ENCODE results near the gene ACTRT2. TPM values are rescaled to one million over a fixed set of nuclear protein-coding genes. Genes with fewer than 3 reads are reported as not detected.

Gene ACTRT2
- total RNA-seq, 1 donor, result not detected

DNA sequence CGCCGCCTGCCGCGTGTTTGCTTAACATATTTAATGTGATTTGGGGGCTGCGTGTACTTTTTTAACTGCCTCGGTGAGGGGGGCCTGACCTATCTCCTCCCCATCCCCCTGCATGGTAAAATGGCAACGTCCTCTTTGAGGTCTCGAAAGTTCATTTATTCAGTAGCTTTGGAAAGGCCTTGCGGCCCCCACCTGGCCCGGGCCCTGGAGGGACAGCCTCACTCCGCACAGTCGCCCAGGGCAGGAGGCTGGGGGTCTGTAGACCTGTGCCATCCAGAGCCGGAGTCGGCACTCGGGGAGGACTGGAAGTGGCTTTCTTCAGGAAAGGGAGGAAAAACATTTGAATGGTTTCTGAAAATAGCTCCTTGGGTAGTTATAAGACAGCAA lies 38.0 kb upstream of the ACTRT2 start:
- DNase-seq (ENCODE audit: low read depth in 2 of 3, low spot score in 2 of 3), result no peak

DNA sequence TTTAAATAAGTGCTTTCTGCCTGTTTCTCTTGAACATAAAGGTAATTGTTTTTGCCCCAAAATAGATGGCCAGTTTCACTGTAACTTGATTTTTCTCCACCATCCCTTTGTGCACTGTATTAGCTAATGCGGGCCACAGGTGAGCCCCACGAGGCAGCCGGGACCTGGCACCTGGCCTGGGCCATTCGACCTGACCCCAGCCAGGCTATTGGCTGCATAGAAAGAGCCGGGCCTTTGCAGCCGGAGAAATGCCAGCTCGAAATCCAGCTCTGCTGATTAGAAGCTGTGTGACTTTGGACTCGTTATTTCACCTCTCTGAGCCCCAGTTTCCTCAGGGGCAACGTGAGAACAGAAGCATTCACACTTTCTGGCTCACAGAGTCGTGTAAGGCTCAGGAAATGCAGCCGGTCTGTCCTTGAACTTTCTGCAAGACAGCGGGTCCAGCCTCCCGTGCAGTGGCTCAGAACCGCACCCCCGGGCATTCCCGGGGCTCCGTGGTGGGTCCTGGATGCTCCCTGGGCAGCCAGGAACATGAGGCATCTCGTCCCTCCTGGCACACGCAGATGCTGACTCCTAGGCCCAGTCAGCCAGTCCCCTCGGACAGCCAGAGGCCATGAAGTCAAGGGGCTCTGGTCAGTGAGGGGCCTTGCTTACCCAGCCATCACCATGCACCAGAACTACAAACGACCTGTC lies 37.4 kb upstream of the ACTRT2 start:
- DNase-seq (ENCODE audit: low read depth in 2 of 3, low spot score in 2 of 3), result no peak

DNA sequence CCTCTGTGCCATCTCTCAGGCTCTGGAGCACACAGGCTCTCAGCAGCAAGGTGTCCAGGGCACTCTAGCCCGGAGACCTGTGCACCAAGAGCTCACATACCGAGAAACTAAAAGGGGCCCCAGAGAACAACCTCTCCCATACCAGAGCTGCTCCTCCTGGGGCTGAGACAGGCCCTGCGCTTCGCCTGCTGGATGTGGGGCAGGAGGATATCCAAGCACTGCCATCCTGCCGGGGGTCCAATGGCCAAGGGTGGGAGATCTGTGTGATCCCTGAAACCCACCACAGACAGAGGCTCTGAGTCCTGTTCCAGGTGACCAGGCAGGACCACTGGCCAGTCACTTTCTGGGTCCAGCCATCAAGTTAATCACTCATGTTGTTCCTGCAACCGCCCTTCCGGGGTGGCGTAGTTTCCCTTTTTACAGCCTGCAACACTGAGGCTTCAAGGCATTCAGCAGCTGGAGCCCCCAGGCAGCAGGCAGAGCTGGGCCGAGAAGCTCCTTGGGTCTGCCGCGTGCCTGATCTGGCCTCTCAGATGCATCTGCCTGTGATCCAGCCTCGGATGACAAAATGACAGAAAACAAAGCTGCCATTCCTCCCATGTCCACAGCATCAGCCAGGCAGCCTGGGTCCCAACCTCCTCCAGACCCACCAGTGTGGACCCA lies 36.7 kb upstream of the ACTRT2 start:
- DNase-seq (ENCODE audit: low read depth in 2 of 3, low spot score in 2 of 3), result no peak

DNA sequence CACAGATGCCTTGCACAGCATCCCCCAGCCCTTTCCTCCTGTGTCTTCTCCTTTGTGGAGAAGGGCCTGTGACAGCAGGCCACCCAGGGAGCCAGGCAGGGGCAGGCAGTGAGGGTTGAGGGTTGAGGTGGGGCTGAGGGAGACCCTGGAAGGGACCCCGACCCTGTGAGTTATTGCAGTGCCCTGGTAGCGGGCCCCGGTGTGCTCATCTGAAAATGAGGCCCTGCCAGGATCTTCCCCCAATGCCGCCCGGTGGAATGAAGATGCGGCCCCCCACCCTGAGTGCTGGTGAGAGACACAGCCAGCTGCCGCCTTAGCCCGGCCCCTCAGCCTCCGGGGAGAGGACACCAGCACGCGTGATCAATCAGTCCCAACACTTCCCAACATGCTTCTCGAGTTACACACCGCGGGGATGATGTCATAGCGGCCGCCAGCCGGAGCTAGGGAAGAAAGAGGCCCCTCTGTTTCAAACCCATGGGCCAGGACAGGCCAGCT lies 36.2 kb upstream of the ACTRT2 start:
- no peak for DNase-seq (ENCODE audit: low read depth in 2 of 3, low spot score in 2 of 3)

DNA sequence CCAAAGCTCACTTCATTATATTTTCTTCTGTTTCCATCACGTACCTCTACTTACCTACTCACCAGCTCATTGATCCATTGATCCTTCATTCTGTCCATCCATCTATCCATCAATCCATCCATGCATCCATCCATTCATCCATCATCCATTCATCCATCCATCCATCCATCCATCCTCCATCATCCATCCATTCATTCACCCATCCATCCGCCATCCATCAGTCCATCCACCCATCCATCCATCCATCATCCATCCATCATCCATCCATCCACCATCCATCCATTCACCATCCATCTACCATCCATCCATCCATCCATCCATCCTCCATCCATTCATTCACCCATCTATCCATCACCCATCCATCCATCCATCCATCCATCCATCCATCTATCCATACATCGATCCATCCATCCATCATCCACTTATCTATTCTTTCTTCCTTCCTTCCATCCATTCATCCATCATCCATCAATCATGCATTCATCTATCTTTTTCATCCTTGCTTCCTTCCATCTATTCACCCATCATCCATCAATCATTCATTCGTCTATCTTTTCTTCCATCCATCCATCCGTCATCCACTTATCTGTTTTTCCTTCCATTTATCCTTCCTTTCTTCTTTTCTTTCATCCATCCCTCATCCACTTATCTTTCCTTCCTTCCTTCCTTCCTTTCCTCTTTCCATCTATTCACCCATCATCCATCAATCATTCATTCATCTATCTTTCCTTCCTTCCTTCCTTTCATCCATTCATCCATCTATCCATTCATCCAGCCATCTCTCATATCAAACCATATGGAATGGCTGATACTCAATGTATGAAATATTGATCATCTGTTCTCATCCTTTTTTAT lies 35.3 kb upstream of the ACTRT2 start:
- DNase-seq (ENCODE audit: low read depth in 2 of 3, low spot score in 2 of 3), result no peak

DNA sequence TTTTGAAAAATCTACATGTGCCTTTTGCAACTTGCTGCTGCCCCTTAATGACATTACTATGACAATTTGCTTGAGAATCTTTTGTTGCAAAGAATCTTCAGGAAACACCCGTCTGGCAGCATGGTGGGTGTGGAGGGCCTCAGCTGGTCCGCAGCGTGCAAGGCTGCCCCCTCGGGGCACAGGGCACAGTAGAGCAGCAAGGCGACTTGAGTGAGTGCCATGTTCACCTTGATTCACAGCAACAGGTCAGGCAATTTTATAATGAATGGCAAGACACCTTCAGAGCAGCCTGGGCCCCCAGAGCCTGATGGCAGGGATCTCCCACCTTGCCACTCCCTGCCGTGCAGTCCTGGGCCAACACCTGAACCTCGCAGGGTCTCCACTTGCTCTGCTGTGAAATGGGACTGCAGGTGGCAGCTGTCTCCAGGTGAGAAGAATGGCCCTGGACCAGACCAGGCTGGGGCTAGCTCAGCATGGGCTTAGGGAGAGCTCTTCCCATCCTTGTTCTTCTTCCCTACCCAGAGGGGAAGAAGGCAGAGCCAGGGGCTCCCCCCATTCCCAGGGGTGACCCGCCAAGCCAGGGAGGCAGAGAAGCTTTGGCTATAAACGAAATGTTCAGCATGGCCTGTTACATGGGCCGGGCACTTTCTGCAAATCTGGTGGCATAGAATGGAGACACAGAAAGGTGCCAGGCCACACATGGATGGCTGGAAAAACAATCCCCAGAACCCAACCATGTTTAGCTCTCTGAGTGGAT lies 34.5 kb upstream of the ACTRT2 start:
- DNase-seq (ENCODE audit: low read depth in 2 of 3, low spot score in 2 of 3), result no peak

DNA sequence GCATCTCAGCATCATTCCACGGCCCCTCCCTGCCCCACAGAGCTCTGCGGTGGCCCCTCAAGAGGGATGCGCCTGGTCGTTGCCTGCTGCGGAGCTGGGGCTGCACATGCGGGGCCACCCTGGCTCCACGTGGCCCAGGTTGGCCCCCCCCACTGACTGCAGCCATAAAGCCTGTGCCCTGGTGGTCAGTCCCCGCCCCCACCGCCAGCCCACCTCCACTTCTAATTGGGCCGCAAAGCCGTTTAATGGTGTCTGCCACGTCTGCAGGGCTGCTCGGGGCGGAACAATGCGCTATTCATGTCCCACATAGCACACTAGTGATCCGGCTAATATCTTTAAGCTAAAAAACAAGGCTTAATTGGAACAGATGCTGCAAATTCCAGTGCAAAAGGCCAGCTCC lies 33.5 kb upstream of the ACTRT2 start:
- no peak for DNase-seq (ENCODE audit: low read depth in 2 of 3, low spot score in 2 of 3)

DNA sequence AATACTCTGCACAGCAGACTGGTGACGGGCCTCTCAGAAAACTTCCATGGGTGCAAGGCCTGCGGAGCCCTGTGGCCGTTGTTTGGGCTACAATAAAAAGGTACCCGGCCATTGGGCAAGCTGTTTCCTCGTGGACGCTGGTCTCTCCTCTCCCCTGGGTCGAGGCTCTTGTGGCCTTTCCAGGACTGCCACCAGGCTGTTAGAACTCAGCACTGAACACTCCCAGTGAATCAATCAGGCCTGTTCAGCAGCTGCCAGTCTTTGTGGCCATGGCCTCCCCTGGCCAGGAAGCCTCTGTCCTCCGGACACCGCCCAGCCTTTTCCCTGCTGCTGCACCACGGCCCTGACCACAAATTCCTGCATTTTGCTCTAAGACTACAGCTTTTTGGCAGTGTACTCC lies 33.0 kb upstream of the ACTRT2 start:
- DNase-seq (ENCODE audit: low read depth in 2 of 3, low spot score in 2 of 3), result no peak

DNA sequence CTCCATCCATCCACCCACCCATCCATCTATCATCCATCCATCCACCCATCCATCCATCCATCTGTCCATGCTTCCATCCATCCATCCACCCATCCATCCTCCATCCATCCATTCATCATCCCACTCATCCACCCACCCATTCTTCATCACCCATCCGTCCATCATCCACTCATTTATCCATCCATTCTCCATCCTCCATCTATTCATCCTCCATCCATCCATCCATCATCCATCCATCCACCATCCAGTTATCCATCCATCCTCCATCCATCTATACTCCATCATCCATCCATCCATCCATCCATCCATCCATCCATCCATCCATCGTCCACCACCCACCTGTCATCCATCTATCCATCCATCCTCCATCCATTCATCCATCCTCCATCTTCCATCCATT lies 32.1 kb upstream of the ACTRT2 start:
- DNase-seq (ENCODE audit: low read depth in 2 of 3, low spot score in 2 of 3), result no peak

DNA sequence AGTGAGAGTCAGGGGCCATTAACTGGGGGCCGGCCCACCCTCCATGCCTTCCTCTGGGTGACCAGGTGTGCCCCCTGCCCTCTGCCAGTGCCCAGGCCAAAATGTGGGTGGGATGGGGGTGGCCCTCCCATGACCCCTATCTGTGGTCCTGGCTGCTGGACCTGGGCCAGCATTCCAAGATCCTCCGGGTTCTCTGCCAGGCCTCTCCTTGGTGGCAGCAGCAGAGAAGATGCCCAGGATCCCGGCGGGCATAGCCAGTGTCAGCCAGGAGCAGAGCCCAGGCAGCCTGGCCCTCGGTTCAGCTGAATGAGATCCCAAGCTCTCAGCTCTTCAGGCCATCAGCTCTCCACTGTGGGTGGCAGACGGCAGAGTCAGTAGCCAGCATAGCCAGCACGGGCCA lies 31.3 kb upstream of the ACTRT2 start:
- DNase-seq (ENCODE audit: low read depth in 2 of 3, low spot score in 2 of 3), result no peak

DNA sequence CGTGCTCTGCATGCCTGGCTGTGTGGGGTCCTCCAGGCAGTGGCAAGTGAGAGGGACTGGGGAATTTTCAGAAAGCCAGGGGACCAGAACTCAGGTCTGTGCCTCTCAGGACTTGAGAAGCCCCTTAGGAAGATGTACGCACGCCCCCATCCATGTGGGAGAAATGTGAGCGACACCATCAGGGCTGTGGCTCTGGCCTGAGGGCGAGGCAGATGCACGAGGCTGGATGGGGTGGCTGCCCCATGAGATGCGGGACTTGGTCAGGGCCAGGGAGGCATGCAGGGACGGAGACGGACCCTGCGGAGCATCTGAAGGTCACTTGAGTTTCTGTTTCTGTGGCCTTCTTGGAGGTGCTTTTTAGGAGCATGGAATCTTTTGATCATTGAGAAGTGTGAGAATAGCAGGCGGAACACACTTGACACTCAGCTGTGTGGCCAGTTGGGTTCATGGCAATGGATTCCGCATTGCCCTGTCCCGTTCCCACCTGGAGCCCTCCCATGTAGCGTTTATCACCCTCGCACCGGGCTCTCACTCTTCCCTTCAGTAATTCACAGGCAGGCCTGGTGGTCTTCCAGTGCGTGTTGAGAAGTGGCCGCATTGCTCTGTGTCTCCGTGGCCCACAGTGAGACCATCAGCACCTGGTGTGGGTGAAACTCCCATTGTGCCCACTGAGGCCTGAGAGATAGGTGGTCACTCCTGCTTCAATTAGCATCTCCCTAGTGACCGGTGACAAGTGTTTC lies 30.7 kb upstream of the ACTRT2 start:
- DNase-seq (ENCODE audit: low read depth in 2 of 3, low spot score in 2 of 3), result no peak

DNA sequence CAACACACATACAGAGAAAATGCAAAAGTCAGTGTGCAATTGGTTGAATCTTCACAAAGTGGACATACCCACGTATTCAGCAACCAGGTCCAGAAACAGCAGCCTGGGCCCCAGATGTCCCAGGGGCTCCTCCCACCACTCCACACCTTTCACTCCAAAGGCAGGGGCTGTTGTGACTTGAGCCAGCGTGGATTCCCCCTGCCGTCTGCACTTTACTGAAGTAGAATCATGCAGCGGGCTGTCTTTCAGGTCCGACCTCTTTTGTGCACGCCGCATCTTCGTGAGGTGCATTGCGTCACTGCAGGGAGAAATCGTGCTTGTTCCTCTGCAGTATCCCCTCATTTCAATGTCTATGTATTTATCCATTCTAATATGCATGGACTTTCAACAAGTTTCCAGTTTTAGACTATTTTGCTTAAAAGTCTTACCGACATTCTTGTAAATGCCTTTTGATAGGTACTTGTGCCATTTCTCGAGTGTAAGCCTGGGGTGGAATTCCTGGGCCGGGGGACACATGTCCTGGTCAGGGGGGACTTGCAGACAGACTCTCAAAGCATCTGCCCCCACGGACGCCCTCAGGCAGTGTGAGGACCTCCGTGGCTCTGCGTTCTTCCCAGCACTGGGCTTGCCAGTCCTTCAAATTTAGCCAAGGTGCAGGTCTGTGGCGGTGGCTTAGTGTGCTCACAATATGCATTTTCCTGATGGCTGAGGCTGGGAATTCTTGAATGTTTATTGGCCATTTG lies 29.3 kb upstream of the ACTRT2 start:
- no peak for DNase-seq (ENCODE audit: low read depth in 2 of 3, low spot score in 2 of 3)

DNA sequence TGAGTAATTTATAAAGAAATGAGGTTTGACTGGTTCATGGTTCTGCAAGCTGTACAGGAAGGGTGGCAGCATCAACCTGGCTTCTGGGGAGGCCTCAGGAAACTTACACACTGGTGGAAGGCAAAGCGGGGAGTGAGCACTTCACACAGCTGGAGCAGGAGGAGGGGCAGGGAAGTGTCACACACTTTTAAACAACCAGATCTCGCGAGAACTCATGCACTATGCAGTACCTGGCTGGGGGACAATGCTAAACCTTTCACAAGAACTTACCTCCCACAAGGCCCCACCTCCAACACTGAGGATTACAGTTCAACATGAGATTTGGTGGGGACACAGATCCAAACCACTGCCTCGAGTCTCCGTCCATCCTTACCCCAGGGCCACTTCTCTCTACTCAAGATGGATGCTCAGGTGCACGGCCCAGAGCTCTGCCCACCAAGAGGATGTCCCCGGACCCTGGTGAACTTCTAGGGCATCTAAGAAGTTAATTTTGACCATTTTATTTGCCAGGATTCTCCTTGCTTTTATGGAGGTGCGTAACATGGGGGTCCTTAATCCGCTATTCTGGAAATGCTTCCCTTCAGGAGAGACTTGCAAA lies 22.7 kb upstream of the ACTRT2 start:
- DNase-seq (ENCODE audit: low read depth in 2 of 3, low spot score in 2 of 3), result no peak

DNA sequence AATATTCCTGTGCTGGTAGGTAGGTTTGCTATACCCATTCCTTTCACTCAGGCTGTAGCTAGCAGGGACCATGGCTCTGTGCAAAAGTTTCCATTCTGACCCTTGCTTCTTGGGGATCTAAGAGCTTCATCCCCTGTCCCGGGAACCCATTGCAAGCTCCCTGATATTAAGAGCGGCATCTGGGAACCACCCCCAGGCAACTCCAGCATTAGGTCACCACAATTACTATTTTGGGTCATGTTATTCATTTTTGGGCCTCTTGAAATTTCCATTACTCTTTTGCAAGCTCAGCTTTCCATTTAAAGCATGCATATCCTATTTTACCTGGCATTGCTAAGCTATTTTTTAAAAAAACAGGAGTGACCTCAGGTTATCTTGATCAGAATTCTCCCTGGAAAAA lies 22.1 kb upstream of the ACTRT2 start:
- DNase-seq (ENCODE audit: low read depth in 2 of 3, low spot score in 2 of 3), result no peak

DNA sequence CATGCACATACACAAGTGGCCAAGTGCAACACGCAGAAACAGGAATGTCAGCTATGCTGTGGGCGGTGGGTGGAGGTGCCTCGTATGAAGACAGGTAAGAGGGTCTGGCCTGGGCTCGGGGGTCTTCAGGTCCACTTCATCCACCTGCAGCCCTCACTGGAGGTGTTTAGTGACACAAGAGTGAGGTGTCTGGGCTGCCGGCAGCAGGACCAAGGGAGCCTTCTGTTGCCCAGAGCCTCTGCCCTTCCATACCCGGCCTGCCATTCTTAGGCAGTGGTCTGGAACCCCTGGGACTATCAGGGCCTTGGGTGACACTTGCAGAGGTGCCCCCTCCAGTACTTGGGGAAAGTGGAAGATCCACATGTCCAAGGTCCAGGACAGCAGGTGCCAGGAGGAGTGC lies 21.7 kb upstream of the ACTRT2 start:
- no peak for DNase-seq (ENCODE audit: low read depth in 2 of 3, low spot score in 2 of 3)

DNA sequence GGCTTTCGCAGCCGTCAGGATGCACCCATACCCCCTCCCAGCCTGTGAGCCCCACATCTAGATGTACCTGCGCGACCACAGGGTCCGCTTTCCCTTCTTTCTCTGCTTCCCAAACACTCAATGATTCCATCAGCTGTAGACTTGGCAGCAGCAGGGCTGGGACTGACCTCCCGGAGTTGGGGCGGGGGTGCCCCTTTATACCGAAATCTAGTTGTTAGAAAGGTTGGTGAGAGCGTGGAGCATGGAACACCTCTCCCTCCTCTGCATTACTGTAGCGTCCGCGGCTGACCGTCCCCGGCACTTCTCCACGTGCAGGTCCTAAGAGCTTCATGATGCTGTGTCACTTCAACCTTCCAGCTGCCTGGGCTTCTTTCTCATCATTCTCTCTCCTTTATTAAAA lies 21.1 kb upstream of the ACTRT2 start:
- no peak for DNase-seq (ENCODE audit: low read depth in 2 of 3, low spot score in 2 of 3)

DNA sequence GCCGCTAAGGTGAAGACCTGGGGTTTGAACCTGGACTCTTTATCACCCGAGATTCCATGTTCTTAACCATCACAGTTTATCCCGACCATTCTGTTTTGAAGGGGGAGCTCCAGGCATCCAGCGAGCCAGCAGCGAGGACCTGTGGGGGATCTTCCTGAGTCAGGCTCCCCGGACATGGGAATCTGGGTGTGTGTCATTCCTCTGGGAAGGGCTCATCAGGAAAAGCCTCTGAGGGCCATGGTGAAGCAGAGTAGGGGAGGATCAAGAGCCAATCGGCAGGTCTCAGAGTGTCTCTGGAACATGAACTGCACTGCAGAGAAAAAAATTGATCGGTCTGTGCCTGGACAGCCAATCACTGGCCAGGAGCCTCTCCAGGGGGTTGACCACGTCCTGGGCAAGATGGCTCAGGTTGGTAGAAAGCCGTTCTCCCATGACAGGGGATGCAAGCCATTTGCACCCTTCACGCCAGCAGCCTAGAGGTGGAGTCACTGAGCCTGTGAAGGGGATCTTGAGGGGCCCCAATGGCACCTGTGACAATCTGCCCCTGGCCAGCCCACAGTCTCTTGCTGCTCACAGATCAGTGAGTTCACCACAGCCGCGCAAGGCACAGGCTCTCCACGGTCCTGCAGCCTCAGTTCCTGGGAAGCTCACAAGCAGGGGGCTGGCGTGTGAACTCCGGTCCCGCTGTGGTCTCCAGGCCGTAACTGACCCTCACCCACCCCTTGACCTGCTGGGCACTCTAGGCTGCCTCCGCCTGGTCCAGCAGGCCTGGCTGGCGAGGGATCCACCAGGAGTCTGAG lies 20.4 kb upstream of the ACTRT2 start:
- DNase-seq (ENCODE audit: low read depth in 2 of 3, low spot score in 2 of 3), result no peak
